CD4-positive, alpha-beta T cell treated with Interferon gamma for 1 hour (primary cell): ENCODE data around the gene RBM20.

Experiments used
- DNase-seq: peaks from one replicate; pipeline ENCODE4 v3.0.0-alpha.2; 2020

The RBM20 gene

GRCh38 chr10:110881247-110881646 is 237.1 kb downstream of the RBM20 start:
- DNase-seq = no peak

GRCh38 chr10:110881905-110882304 is 237.8 kb downstream of the RBM20 start:
- no peak for DNase-seq

- DNase-seq = no peak
Observed at GRCh38 chr10:110883924-110884323, 239.8 kb downstream of the RBM20 start.

GRCh38 chr10:110885932-110886674 is 242.0 kb downstream of the RBM20 start:
- DNase-seq = no peak

GRCh38 chr10:110887560-110887959 is 243.4 kb downstream of the RBM20 start:
- DNase-seq = no peak
